Right lobe of liver (tissue), 4 donors: Measurements from ENCODE around the gene SPTBN1.

Source experiments
- CTCF ChIP-seq, 4 donors: fragments of 200-600 bp in 3 of 4; fragments of 450-650 bp in 1 of 4; IDR thresholded peaks; one replicate each; pipeline versions ENCODE4 v1.5.1 to v1.8.0; 2016 to 2022; ENCODE audit warnings: antibody characterized with exemption in 4 of 4, mild to moderate bottlenecking in 2 of 4
- POLR2A ChIP-seq: fragments of 450-650 bp; IDR thresholded peaks from one replicate; pipeline ENCODE4 v1.6.1; 2017; ENCODE audit warnings: antibody characterized with exemption, mild to moderate bottlenecking
- donor health status: DM: no; HTN: no; CAD: no.
- donor health status: DM: no; HTN: no; CAD: no.
- donor health status: DM: no; HTN: yes; CAD: no.

DNA sequence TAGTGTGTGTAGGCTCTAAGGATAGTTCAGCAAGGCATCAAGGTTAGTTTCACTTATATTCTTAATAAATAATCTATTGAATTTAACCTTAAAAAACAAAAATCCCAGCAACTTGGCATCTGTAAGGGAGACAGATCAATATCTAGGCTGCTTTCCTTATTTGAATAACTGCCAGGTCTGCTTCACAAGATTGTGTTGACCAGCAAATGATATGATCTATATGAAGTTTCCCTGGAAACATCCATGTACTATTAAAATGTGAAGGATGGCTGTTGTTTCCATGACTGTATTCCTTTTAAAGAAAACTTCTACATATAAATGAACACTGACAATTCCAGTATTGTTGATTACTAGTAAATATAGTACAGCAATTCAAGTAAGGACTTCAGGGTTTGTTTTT is 109.4 kb downstream of the SPTBN1 start:
- no peak for TF ChIP-seq POLR2A
- TF ChIP-seq CTCF (IDR thresholded peaks at IDR 0.05), result no peak
